ENCODE measurements around the gene APOBEC3A. TPM values are rescaled to one million over a fixed set of nuclear protein-coding genes. Genes with fewer than 3 reads are reported as not detected.
"Not testable (repeated sequence)": the region's sequence is repeated elsewhere in the genome, so short reads cannot be mapped to it uniquely, and the experiment has no call there.

APOBEC3A gene
- total and polyA plus RNA-seq, 11 donors = 0.36 to 7.7 (median 1.0) TPM; not detected in 3

DNA sequence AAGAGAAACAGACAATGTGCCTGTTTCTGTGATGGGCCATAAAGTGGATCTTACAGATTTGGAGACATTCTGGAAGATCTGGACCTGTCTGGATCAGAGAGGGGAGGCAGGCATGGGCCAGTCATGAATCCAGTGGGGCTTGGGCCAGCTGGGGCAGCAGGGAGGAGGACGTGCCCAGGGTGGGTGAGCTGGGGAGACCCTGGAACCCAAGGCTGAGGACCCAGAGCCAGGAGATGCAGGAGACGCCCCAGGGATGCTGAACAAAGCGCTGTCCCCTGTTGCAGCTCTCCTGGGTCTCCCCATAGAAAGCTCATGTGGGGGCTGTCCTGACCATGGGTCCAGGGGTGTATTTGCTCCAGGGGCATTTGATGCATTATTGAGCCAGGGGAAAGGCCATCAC is 1.5 kb upstream of the APOBEC3A start:
- intact Hi-C loops (cut with DNase I) = no loop called here
- H3K27ac ChIP-seq = no peak overlapping the region
- H3K36me3 ChIP-seq = no peaks in the 10 kb centered on the region
- WGBS, 4 donors = 81 to 97% (median 94%) methylated on average over 3 of the region's 3 CpGs
- H3K27me3 ChIP-seq = no peaks in the 10 kb centered on the region
- DNase-seq (no peak), ATAC-seq (no peak)
- no peaks in the 10 kb centered on the region for H3K9me3 ChIP-seq
- peaks cover 0 to 46% (median 0%) of the 10 kb centered on the region in 12 donors for H3K4me1 ChIP-seq
- H3K4me3 ChIP-seq = no peak overlapping the region
- TF ChIP-seq, protein P1, sequence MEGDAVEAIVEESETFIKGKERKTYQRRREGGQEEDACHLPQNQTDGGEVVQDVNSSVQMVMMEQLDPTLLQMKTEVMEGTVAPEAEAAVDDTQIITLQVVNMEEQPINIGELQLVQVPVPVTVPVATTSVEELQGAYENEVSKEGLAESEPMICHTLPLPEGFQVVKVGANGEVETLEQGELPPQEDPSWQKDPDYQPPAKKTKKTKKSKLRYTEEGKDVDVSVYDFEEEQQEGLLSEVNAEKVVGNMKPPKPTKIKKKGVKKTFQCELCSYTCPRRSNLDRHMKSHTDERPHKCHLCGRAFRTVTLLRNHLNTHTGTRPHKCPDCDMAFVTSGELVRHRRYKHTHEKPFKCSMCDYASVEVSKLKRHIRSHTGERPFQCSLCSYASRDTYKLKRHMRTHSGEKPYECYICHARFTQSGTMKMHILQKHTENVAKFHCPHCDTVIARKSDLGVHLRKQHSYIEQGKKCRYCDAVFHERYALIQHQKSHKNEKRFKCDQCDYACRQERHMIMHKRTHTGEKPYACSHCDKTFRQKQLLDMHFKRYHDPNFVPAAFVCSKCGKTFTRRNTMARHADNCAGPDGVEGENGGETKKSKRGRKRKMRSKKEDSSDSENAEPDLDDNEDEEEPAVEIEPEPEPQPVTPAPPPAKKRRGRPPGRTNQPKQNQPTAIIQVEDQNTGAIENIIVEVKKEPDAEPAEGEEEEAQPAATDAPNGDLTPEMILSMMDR (IDR thresholded peaks at IDR 0.05) = no peak
- TF ChIP-seq POLR2A (IDR thresholded peaks at IDR 0.05) = no peak

DNA sequence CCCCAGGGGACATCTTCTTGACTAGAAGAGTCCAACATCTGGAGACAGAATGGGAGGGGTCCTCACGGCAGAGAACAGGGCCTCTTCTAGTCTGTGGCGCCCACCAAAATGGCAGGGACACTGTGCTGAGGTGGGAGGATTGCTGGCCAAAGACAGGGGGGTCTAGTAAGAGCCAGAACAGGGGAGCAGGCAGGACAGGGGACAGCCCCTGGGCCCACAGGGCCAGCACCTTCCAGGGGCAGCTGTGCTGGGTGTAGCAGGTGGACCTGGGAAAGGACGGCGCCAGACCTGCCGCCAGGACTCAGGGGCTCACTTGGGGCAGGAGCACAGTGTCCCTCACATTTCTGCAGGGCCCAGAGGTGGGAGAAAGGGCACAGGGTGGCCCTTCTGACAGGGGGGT is 858 bp upstream of the APOBEC3A start:
- peaks cover 0 to 41% (median 0%) of the 10 kb centered on the region in 12 donors for H3K4me1 ChIP-seq
- no peaks in the 10 kb centered on the region for H3K36me3 ChIP-seq
- 89 to 97% (median 91%) methylated on average over 4 to 5 of the region's 5 CpGs for WGBS, 4 donors
- DNase-seq (no peak), ATAC-seq (no peak)
- TF ChIP-seq, protein P1 (IDR thresholded peaks at IDR 0.05) = no peak
- no peak for TF ChIP-seq POLR2A (IDR thresholded peaks at IDR 0.05)
- H3K27me3 ChIP-seq = no peaks in the 10 kb centered on the region
- no peaks in the 10 kb centered on the region for H3K9me3 ChIP-seq
- no peak overlapping the region for H3K27ac ChIP-seq
- intact Hi-C loops (cut with DNase I) = no loop called here
- no peak overlapping the region for H3K4me3 ChIP-seq

DNA sequence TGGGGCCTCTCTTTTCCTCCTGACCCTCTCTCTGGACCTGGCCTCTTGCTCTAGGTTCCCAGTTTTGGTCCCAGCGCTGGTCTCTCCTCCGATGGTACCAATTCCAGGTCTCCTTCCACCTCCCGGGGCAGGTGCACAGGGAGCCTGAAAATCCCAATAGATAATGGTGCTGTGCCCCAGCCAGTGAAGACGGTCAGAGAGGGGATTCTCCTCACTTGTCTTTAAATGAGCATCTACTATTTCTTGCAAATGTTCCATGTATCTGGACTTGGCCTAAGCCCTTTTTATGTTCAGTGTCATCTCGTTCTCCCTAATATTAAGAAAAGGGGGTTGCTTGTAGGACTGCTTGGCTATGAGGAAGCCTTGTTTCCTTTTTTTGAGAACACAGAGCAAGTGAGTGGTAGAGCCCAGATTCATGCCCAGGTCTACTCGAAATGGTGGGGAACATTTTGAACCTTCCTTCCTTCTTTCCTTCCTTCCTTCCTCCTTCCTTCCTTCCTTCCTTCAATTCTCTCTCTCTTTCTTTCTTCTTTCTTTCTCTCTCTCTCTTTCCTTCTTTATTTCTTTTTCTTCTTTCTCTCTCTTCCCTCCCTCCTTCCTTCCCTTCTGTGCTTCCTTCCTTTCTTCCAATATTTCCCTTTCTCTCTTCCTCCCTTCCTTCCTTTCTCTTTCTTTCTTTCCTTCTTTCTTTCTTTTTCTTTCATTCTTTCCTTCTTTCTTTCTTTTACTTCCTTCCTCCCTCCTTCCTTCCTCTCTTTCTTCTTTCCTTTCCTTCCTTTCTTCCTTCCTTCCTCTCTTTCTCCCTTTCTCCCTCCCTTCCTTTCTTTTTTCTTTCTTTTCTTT is 620 bp downstream of the APOBEC3A start:
- no peak for ATAC-seq
- Histone ChIP-seq H3K27me3 (no peaks in the 10 kb centered on the region), H3K9me3 (no peaks in the 10 kb centered on the region), H3K4me1 (peaks cover 0 to 27% (median 0%) of the 10 kb centered on the region in 12 donors), H3K36me3 (no peaks in the 10 kb centered on the region), H3K4me3 (no peak overlapping the region), H3K27ac (peak overlapping the region in 1 of 12 donors; percentile 57)
- WGBS, 4 donors = 83 to 88% (median 86%) methylated on average over 6 of the region's 6 CpGs
- TF ChIP-seq, protein P1 (IDR thresholded peaks at IDR 0.05) = no peak
- no peak for TF ChIP-seq POLR2A (IDR thresholded peaks at IDR 0.05)
- DNase-seq = no peak
- intact Hi-C loops (cut with DNase I) = no loop called here

DNA sequence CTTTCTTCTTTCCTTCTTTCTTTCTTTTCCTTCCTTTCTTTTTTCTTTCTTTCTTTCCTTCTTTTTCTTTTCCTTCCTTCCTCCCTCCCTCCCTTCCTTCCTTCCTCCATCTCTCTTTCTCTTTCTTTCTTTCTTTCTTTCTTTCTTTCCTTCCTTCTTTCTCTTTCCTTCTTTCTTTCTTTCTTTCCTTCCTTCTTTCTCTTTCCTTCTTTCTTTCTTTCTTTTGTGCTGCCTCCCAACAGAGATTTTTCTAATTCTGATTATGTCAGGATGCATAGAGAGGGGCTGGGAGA is 1.2 kb downstream of the APOBEC3A start:
- H3K36me3 ChIP-seq; H3K27me3 ChIP-seq; H3K4me3 ChIP-seq; intact Hi-C loops (cut with DNase I); ATAC-seq; H3K9me3 ChIP-seq; DNase-seq: not testable (repeated sequence)
- Histone ChIP-seq H3K4me1 (peaks cover 0 to 21% (median 0%) of the 10 kb centered on the region in 12 donors), H3K27ac (peak overlapping the region in 1 of 12 donors; percentile 57)

DNA sequence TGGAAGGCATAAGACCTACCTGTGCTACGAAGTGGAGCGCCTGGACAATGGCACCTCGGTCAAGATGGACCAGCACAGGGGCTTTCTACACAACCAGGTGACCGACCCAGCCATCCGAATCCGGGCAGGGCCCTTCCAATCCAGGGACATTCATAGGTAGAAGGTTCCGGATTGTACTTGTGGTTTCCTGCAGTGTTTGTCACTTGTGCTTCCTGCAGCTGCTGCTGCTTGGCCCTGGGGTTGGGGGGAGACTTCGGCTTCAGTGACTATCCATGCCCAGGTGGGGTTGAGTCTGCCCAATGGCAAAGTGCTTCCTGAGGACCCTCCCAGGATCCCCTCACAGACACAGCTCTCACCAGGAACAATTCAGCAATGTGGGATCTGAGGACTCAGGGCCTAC is 2.2 kb downstream of the APOBEC3A start:
- Histone ChIP-seq H3K36me3 (no peaks in the 10 kb centered on the region), H3K27ac (no peak overlapping the region), H3K9me3 (no peaks in the 10 kb centered on the region), H3K4me3 (no peak overlapping the region), H3K27me3 (no peaks in the 10 kb centered on the region), H3K4me1 (peaks cover 0 to 13% (median 0%) of the 10 kb centered on the region in 12 donors)
- TF ChIP-seq, protein P1 (IDR thresholded peaks at IDR 0.05) = no peak
- TF ChIP-seq POLR2A (IDR thresholded peaks at IDR 0.05) = no peak
- WGBS, 4 donors = 83 to 88% (median 85%) methylated on average over 8 of the region's 8 CpGs; no CpG with 5 or more reads in 1 of the 4 donors
- DNase-seq = no peak
- no peak for ATAC-seq
- intact Hi-C loops (cut with DNase I) = no loop called here

DNA sequence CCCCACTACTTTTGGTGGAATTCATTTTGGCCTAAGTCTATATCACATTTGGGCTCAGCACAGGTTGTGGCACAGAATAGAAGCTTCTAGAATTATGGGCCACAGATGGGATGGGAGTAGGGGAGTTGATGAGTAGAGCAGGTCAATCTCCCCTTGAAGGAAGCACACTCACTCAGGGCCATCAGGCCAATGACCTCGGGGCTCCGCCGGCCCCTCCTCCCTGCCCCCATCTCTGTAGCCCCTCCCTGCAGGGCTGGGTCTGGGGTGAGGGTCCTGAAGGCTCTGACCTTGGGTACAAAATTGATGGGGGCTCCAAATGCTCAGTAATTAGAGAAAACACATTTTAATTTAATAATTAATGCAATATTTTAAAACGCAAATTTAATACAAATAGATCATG is 3.3 kb downstream of the APOBEC3A start:
- WGBS, 4 donors = 79 to 95% (median 87%) methylated on average over 1 to 4 of the region's 4 CpGs
- H3K36me3 ChIP-seq; H3K27ac ChIP-seq; DNase-seq; ATAC-seq; H3K4me1 ChIP-seq; H3K9me3 ChIP-seq; intact Hi-C loops (cut with DNase I); H3K27me3 ChIP-seq; H3K4me3 ChIP-seq: not testable (repeated sequence)

DNA sequence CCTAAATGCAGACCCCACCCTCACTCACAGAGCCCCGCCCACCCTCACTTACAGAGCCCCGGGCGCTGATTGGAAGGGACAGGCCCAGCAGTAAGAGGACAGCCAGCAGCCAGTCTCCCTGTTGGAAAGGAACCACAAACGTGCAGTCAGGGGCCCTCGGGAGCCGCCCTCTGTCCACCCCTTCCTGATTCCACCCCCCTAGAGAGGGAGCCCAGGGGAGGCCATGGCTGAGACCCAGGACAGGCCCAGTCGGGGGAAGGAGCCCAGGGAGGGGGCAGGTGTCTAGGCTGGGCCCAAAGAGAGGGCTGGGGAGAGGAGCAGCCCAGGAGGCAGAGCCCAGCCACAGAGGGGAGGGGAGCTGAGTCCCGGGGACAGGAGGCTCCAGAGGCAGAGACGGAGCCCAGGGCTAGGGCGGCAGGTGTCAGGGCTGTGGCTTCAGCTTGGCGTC is 5.9 kb downstream of the APOBEC3A start:
- intact Hi-C loops (cut with DNase I); H3K27me3 ChIP-seq; H3K9me3 ChIP-seq; H3K27ac ChIP-seq; H3K4me3 ChIP-seq; H3K36me3 ChIP-seq: not testable (repeated sequence)
- DNase-seq (peak in 2 of 5 donors; percentile 31 to 46), ATAC-seq (peak in 3 of 4 donors; percentile 21 to 73 (median 53))
- H3K4me1 ChIP-seq = peaks cover 0 to 20% (median 0%) of the 10 kb centered on the region in 12 donors
- whole genome bisulfite sequencing, 4 donors = 28 to 34% (median 31%) methylated on average over 10 to 11 of the region's 11 CpGs; no CpG with 5 or more reads in 1 of the 4 donors
